ENCODE results near the gene FREM1. TPM values are rescaled to one million over a fixed set of nuclear protein-coding genes. Genes with fewer than 3 reads are reported as not detected.
A peak's percentile ranks its signal among the peaks of the same experiment; 100 is the strongest.

The FREM1 gene
- total RNA-seq, 1 donor from 2014 or later, result 57.5 TPM

DNA sequence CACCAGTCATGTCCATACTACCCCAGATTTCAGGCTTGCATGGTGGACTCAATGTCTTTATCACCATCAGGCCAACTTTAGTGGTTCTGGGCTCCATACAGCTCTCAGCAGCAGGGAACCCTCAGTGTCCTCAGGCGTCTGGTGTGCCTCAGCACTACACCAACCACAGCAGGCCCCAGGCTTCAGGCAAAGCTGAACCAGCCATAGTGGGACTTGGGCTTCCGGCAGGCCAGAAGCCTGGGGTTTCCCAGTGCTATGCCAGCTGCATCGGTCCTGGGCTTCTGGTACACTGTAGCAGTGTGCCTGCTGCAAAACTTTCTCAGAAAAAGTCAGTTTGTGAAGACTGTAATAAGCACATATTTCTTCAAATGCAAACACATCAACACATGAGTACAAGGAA, 205.9 kb downstream of the FREM1 start:
- TF ChIP-seq, protein P1, sequence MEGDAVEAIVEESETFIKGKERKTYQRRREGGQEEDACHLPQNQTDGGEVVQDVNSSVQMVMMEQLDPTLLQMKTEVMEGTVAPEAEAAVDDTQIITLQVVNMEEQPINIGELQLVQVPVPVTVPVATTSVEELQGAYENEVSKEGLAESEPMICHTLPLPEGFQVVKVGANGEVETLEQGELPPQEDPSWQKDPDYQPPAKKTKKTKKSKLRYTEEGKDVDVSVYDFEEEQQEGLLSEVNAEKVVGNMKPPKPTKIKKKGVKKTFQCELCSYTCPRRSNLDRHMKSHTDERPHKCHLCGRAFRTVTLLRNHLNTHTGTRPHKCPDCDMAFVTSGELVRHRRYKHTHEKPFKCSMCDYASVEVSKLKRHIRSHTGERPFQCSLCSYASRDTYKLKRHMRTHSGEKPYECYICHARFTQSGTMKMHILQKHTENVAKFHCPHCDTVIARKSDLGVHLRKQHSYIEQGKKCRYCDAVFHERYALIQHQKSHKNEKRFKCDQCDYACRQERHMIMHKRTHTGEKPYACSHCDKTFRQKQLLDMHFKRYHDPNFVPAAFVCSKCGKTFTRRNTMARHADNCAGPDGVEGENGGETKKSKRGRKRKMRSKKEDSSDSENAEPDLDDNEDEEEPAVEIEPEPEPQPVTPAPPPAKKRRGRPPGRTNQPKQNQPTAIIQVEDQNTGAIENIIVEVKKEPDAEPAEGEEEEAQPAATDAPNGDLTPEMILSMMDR (conservative IDR thresholded peaks at IDR 0.05), result no peak
- Mint-ChIP-seq H3K4me1 (no peaks in the 10 kb centered on the region), H3K36me3 (ENCODE audit: low read depth) (peaks cover 24% of the 10 kb centered on the region), H3K27ac (ENCODE audit: unreplicated experiment) (no peak overlapping the region), H3K27me3 (ENCODE audit: low read depth) (no peaks in the 10 kb centered on the region), H3K4me3 (no peak overlapping the region), H3K9me3 (peaks cover 8% of the 10 kb centered on the region)
- DNase-seq (ENCODE audit: low read depth, low spot score), result no peak

DNA sequence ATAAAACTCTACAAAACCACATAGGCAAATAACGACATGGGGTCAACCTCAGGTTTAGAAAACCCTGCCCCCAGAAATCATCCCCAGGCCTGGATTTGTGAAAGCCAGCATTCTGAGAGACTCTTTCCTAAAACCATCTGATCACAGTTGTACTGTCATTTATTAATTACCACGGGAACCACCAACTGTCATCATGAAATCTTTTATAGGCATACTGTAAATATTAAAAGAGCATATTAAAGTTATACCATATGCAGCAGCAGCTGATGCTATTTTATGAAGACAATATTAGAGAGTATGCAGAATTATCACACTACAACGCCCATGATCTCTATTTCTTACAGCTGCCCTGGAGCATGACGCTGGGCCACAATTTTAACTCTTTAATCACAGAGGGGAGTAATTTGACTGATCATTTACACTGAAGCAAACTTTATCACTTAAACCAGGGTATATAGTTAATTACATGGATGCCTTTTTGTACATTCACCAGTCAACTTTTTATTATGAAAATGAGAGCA, 208.0 kb downstream of the FREM1 start:
- no peak overlapping the region for H3K4me3 Mint-ChIP-seq
- no peak for DNase-seq (ENCODE audit: low read depth, low spot score)
- H3K9me3 Mint-ChIP-seq, result peaks cover 5% of the 10 kb centered on the region
- TF ChIP-seq, protein P1 (conservative IDR thresholded peaks at IDR 0.05), result no peak
- no peak overlapping the region for H3K27ac Mint-ChIP-seq (ENCODE audit: unreplicated experiment)
- no peaks in the 10 kb centered on the region for H3K27me3 Mint-ChIP-seq (ENCODE audit: low read depth)
- peaks cover 15% of the 10 kb centered on the region for H3K36me3 Mint-ChIP-seq (ENCODE audit: low read depth)
- no peaks in the 10 kb centered on the region for H3K4me1 Mint-ChIP-seq

DNA sequence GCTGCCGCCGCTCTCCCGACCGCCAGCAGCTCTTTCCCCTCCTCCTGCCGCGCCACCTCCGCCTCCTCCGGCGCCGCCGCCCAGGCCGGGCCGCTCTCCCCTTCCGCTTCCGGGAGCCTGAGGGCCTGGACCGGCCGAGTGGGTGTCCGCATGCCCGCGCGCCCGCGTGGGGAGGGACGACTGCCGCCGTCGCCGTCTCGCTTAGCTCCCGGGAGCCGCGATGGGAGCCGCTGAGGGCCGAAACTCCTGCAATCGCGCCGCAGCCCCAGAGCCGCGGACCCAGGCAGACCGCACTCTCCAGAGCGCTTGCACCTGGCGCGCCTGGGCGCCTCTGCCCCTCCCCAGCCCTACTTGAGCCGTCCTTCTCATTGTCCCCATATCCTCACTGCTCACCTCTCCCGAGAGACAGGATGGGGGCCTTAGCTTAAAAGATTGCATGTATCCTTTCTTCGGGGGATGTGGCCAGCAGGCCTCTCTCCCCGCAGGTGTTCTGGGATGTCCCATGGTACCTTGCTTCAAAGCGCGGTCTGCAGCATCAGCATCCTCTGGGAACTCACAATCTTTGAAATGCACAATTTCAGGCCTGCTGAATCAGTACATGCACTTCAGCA, 216.9 kb downstream of the FREM1 start, which contains the start of gene ZDHHC21:
TSS of gene ZDHHC21 (minus strand) at position 182 of the 611 bp plus-strand sequence. CDS start 19,092 bp downstream, outside the sequence.
- Mint-ChIP-seq H3K27ac (ENCODE audit: unreplicated experiment) (peak within 1 kb of the TSS; percentile 97), H3K27me3 (ENCODE audit: low read depth) (no peaks in the 10 kb centered on the region), H3K36me3 (ENCODE audit: low read depth) (peaks cover 2% of the 10 kb centered on the region), H3K4me3 (peak within 1 kb of the TSS; percentile 97), H3K4me1 (peaks cover 28% of the 10 kb centered on the region), H3K9me3 (no peaks in the 10 kb centered on the region)
- TF ChIP-seq, protein P1 (conservative IDR thresholded peaks at IDR 0.05), result no peak
- peak; percentile 57 for DNase-seq (ENCODE audit: low read depth, low spot score)

DNA sequence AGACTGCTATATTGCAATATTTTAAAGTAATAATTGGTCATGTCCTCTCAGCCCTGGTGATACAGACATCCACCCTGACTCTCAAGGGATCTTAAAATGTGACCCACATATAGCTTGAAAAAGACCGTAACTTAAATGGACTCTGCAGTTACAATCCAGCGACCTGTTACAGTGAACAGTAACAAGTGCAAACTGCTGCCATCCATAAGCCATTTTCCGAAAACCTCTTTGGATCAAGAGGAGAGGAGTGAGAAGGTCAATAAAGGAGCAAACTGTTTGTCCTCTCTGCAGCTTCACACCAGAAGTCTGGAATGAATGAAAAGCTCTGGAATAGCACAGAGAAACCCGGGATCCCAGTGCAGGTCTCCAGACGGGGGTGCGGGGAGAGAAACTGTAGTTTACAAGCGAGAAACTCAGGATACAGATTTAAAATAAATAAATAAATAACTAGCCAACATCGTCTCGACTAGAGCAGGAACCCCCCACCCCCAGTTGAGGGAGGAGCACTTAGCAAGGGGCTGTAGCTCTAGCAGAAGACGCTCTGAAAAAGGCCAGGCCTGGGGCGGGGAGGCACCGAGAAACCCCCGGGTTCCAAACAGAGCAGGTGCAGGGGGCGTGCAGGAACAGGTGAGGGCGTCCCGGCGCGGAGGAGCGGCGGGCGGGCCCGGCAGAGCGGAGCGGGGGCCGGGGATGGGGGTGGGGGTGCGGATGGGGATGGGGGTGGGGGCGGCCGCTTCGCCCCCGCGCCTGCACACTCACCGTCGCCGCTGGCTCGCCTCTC, 217.6 kb downstream of the FREM1 start:
- H3K4me1 Mint-ChIP-seq, result peaks cover 28% of the 10 kb centered on the region
- peak overlapping the region; percentile 83 for H3K27ac Mint-ChIP-seq (ENCODE audit: unreplicated experiment)
- H3K9me3 Mint-ChIP-seq, result no peaks in the 10 kb centered on the region
- DNase-seq (ENCODE audit: low read depth, low spot score), result peak; percentile 8
- peak overlapping the region; percentile 97 for H3K4me3 Mint-ChIP-seq
- no peaks in the 10 kb centered on the region for H3K27me3 Mint-ChIP-seq (ENCODE audit: low read depth)
- H3K36me3 Mint-ChIP-seq (ENCODE audit: low read depth), result peaks cover 2% of the 10 kb centered on the region
- TF ChIP-seq, protein P1 (conservative IDR thresholded peaks at IDR 0.05), result no peak

DNA sequence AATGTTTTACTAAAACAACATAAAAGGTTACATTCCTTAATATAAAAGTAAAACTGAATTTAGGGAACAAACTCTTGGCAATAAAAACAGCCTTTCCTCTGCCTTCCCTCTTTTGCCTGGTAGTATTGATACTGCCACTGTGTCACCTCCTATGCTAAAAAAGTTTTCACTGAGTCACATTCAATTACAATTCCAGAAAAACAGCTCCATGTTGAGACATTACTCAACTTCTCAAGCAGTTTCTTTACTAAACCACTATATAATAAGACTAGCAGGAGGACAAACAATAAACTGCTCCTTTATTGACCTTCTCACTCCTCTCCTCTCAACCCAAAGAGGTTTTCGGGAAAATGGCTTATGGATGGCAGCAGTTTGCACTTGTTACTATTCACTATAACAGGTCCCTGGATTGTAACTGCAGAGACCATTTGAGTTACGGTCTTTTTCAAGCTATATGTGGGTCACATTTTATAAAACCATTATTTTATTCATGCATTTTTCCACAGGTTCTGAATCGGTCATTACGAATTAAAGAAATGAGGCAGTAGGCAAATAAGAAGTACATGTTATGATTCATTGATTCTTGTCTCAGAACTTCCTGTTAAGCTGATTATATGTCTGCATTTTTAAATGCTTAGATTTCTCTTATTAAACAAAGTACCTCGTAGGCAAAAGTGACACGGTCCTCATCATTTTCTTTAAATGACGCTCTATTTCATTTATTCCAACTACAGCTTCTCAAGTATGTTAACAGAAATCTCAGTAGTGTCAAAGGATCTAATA, 219.1 kb downstream of the FREM1 start:
- Mint-ChIP-seq H3K27ac (ENCODE audit: unreplicated experiment) (no peak overlapping the region), H3K4me1 (peaks cover 28% of the 10 kb centered on the region), H3K36me3 (ENCODE audit: low read depth) (peaks cover 5% of the 10 kb centered on the region), H3K9me3 (no peaks in the 10 kb centered on the region), H3K4me3 (peak overlapping the region; percentile 75), H3K27me3 (ENCODE audit: low read depth) (no peaks in the 10 kb centered on the region)
- TF ChIP-seq, protein P1 (conservative IDR thresholded peaks at IDR 0.05), result no peak
- DNase-seq (ENCODE audit: low read depth, low spot score), result no peak

Measured in neural crest cell (in vitro differentiated cells).